ENCODE results near the gene ATXN1.

- TF ChIP-seq POLR2A (IDR thresholded peaks at IDR 0.05; ENCODE audit: low read depth): no peak
- no peak for TF ChIP-seq CTCF (IDR thresholded peaks at IDR 0.05)
- no peak for TF ChIP-seq POLR2AphosphoS5 (IDR thresholded peaks at IDR 0.05)
- TF ChIP-seq EP300 (IDR thresholded peaks at IDR 0.05): no peak
These were observed 9.9 kb downstream of the ATXN1 start for GRCh38 chr6:16751251-16751946.
